GM12878 (cell line): ENCODE results near the gene GZMB. TPM values are rescaled to one million over a fixed set of nuclear protein-coding genes. Genes with fewer than 3 reads are reported as not detected.

ENCODE experiments used
- ATF3 ChIP-seq: IDR thresholded peaks from 2 replicates; pipeline ENCODE4 v1.6.1; 2011; ENCODE audit warnings: low read depth, mild to moderate bottlenecking, low read length, moderate library complexity, borderline replicate concordance; ENCODE audit errors: extremely low read depth
- BCL3 ChIP-seq: IDR thresholded peaks from 2 replicates; pipeline ENCODE4 v1.6.1; 2011; ENCODE audit warnings: borderline replicate concordance, low read depth, mild to moderate bottlenecking, moderate library complexity, low read length; ENCODE audit not compliant: insufficient read depth, poor library complexity, severe bottlenecking
- BCLAF1 ChIP-seq: fragments of 450-650 bp; IDR thresholded peaks from 2 replicates; pipeline ENCODE4 v1.6.1; 2017; ENCODE audit warnings: antibody characterized with exemption, mild to moderate bottlenecking, moderate library complexity
- DPF2 ChIP-seq: fragments of 450-650 bp; IDR thresholded peaks from 2 replicates; pipeline ENCODE4 v1.6.1; 2017; ENCODE audit warnings: mild to moderate bottlenecking
- E2F4 ChIP-seq: IDR thresholded peaks from 2 replicates; pipeline ENCODE4 v1.6.1; 2012; ENCODE audit warnings: low read depth, low read length, improper control_type of control experiment
- HDAC6 ChIP-seq: fragments of 200-600 bp; sonication (generic); IDR thresholded peaks from one replicate; pipeline ENCODE4 v1.8.0; 2017; ENCODE audit warnings: antibody characterized with exemption; ENCODE audit not compliant: unreplicated experiment
- MYC ChIP-seq: IDR thresholded peaks from 2 replicates; pipeline ENCODE4 v1.6.1; 2011; ENCODE audit warnings: mild to moderate bottlenecking, low read length, moderate library complexity, inconsistent platforms; ENCODE audit not compliant: insufficient read depth, insufficient replicate concordance, insufficient read length, severe bottlenecking
- PML ChIP-seq: IDR thresholded peaks from 2 replicates; pipeline ENCODE4 v1.6.1; 2012; ENCODE audit warnings: low read length, inconsistent platforms
- REST ChIP-seq: IDR thresholded peaks from 2 replicates; pipeline ENCODE4 v1.6.1; 2012; ENCODE audit warnings: mild to moderate bottlenecking, low read depth, low read length
- RUNX3 ChIP-seq: IDR thresholded peaks from 2 replicates; pipeline ENCODE4 v1.6.1; 2012; ENCODE audit warnings: low read length, inconsistent platforms
- SIX5 ChIP-seq: IDR thresholded peaks from 2 replicates; pipeline ENCODE4 v1.6.1; 2011; ENCODE audit warnings: mild to moderate bottlenecking, low read depth, low read length, moderate library complexity; ENCODE audit not compliant: severe bottlenecking
- SUZ12 ChIP-seq: fragments of 200-600 bp; sonication (generic); IDR thresholded peaks from one replicate; pipeline ENCODE4 v1.6.1; 2018; ENCODE audit warnings: antibody characterized with exemption, mild to moderate bottlenecking; ENCODE audit not compliant: unreplicated experiment
- TCF7 ChIP-seq: IDR thresholded peaks from 2 replicates; pipeline ENCODE4 v1.6.1; 2014; ENCODE audit warnings: antibody characterized with exemption, borderline replicate concordance
- YY1 ChIP-seq: IDR thresholded peaks from 2 replicates; pipeline ENCODE4 v1.6.1; 2011; ENCODE audit warnings: low read depth, mild to moderate bottlenecking, low read length
- ZNF384 ChIP-seq: IDR thresholded peaks from 2 replicates; pipeline ENCODE4 v1.6.1; 2012; ENCODE audit warnings: low read depth, mild to moderate bottlenecking, low read length, improper control_type of control experiment, borderline replicate concordance
- ZNF592 ChIP-seq: fragments of 450-650 bp; IDR thresholded peaks from 2 replicates; pipeline ENCODE4 v1.6.1; 2017; ENCODE audit warnings: mild to moderate bottlenecking, moderate library complexity
- polyA plus RNA-seq, 11 experiments: library from polyadenylated mRNA; depleted of rRNA in 4 of 11; unstranded in 6 of 11; stranded (reverse) in 5 of 11; fragments of >200 nt; fragmentation: Nextera tagmentation in 4 of 11; fragmentation: Illumina TruSeq in 1 of 11; extraction: Ambion mirVana in 4 of 11; extraction: Trizol in 1 of 11; gene quantifications; 1 replicate in 1 of 11; 2 replicates in 10 of 11; pipeline versions ENCODE4 v1.2.1 to v1.2.3, GENCODE V29; 2011 to 2016; ENCODE audit warnings: inconsistent platforms in 2 of 11, missing spikeins in 2 of 11, low read depth in 1 of 11
- total RNA-seq, 4 experiments: library from RNA; depleted of rRNA in 3 of 4; stranded (reverse); fragments of >200 nt in 3 of 4; fragmentation: Illumina TruSeq in 1 of 4; extraction: Trizol in 1 of 4; gene quantifications; 2 replicates each; pipeline versions ENCODE4 v1.2.1 to v1.2.3, GENCODE V29; 2013 to 2021

The GZMB gene
- total and polyA plus RNA-seq, 10 of the 15 experiments (the other 5 are each of a cell fraction or from before 2014, with no cell fraction given) = 0.19 to 0.87 (median 0.38) TPM; not detected in 7

- peak; percentile 59; the same call in 1 of the 2 replicates for TF ChIP-seq ATF3
- no peak for TF ChIP-seq BCL3
- TF ChIP-seq ZNF592 = no peak
- TF ChIP-seq DPF2 = no peak
- no peak for TF ChIP-seq E2F4
- no peak for TF ChIP-seq TCF7
- no peak for TF ChIP-seq SIX5
- TF ChIP-seq PML = no peak
- no peak for TF ChIP-seq REST
- TF ChIP-seq RUNX3 = peak; percentile 42
- TF ChIP-seq MYC = no peak
- TF ChIP-seq HDAC6 = no peak
- no peak for TF ChIP-seq SUZ12
- TF ChIP-seq BCLAF1 = no peak
- TF ChIP-seq YY1 = peak; percentile 84
- TF ChIP-seq ZNF384 = no peak
These were observed 44.8 kb upstream of the GZMB start (continued) for GRCh38 chr14:24678801-24679247.
